Measurements from ENCODE around the gene NRBF2. TPM values are rescaled to one million over a fixed set of nuclear protein-coding genes. Genes with fewer than 3 reads are reported as not detected.

Gene NRBF2
- total and polyA plus RNA-seq, 9 of the 15 experiments (the other 6 are each of a cell fraction or from before 2014, with no cell fraction given), result 20.8 to 52.1 (median 30.5) TPM

GRCh38 chr10:63133056-63133820 is at the start of gene NRBF2 (continued):
- no peak for TF ChIP-seq ZBTB34 (CRISPR knock-in tag; IDR thresholded peaks at IDR 0.05)
- TF ChIP-seq FOXK2 (conservative IDR thresholded peaks at IDR 0.05 in 1 of 2, IDR thresholded peaks at IDR 0.05 in 1 of 2; ENCODE audit: low read depth in 2 of 2), result peak; percentile 86 to 94
- peak; percentile 69 for TF ChIP-seq ZBTB33 (CRISPR knock-in tag; IDR thresholded peaks at IDR 0.05)
- no peak for TF ChIP-seq NFIX (CRISPR knock-in tag; IDR thresholded peaks at IDR 0.05; ENCODE audit: low read depth)
- TF ChIP-seq ZNF644 (tag; IDR thresholded peaks at IDR 0.05; ENCODE audit: low read depth), result no peak; the same call in 1 of the 2 replicates
- TF ChIP-seq SAP30 (IDR thresholded peaks at IDR 0.05; ENCODE audit: borderline replicate concordance, insufficient read depth, low read depth, low read length, poor library complexity, severe bottlenecking), result peak; percentile 64
- no peak for TF ChIP-seq ADNP (tag; IDR thresholded peaks at IDR 0.05)
- no peak for TF ChIP-seq SAFB (IDR thresholded peaks at IDR 0.05; ENCODE audit: borderline replicate concordance, low read depth, low read length)
- peak; percentile 69; the same call in 1 of the 2 replicates for TF ChIP-seq ELF2 (CRISPR knock-in tag; IDR thresholded peaks at IDR 0.05)
- no peak for TF ChIP-seq FOXA1 (IDR thresholded peaks at IDR 0.05; ENCODE audit: borderline replicate concordance)
- TF ChIP-seq AFF1 (IDR thresholded peaks at IDR 0.05; ENCODE audit: low read depth in 1 of 2, partially characterized antibody in 2 of 2), result peak; percentile 36 to 67
- no peak for TF ChIP-seq RNF219 (CRISPR knock-in tag; IDR thresholded peaks at IDR 0.05)
- TF ChIP-seq LEF1 (IDR thresholded peaks at IDR 0.05), result 0 out of 2 replicates have a peak, but pooled peaks have one; percentile 50
- peak; percentile 99 for TF ChIP-seq CHD2 (IDR thresholded peaks at IDR 0.05; ENCODE audit: low read depth, low read length)
- TF ChIP-seq RAD51 (IDR thresholded peaks at IDR 0.05; ENCODE audit: borderline replicate concordance, low read depth), result peak; percentile 97
- no peak for TF ChIP-seq SRSF7 (optimal IDR thresholded peaks at IDR 0.05; ENCODE audit: low read depth, low read length)
- no peak for TF ChIP-seq PHF21A (IDR thresholded peaks at IDR 0.05; ENCODE audit: borderline replicate concordance, low read depth)
- TF ChIP-seq CAMTA2 (CRISPR knock-in tag; conservative IDR thresholded peaks at IDR 0.05), result no peak
